GM18519 (cell line): ENCODE measurements around the gene DNM3.

Source experiments
- ATAC-seq: cut with Tn5 transposase; IDR thresholded peaks from one replicate; pipeline ENCODE4 v1.9.1; 2021; ENCODE audit warnings: mild to moderate bottlenecking, moderate library complexity; ENCODE audit not compliant: unreplicated experiment, low FRiP score

Gene DNM3

DNA sequence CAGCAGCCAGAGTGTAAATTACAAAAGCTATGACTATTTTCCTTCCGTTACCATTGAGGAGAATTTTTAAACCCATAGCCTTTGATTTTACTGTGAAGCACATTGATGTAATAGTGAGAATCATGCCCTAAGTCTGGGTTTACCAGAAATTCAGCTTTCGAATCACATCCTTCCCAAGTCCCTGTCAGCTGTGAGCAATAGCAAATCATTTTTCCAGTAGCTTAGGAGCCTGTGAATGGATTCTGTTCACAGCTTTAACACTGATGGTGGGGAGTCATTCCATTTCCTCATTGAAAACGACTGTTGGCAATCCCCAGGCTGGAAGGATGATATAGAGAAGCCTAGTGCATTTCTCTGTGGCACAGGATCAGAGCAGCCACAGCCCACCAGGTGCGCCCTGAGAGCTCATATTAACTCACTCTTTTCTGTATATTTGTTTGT, 497.0 kb downstream of the DNM3 start:
- no peak for ATAC-seq

DNA sequence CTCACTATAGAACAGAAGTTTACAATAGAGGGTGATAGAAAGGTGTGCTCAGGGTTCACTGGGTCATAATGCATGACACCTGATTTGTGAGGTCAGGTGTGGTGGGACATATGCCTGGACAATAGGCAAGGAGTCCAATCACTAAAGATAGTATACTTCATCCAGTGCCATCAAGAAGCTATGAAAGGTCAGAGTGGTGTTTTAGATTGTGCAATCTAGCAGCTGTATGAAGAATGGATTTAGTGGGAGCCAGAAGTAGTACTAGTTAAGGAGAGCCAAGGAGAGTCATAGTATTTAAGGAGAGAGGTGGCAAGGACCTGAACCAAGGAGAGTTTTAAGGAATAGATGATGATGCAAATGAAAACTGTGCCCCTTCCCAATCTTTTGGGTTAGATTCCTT, 498.5 kb downstream of the DNM3 start:
- no peak for ATAC-seq

DNA sequence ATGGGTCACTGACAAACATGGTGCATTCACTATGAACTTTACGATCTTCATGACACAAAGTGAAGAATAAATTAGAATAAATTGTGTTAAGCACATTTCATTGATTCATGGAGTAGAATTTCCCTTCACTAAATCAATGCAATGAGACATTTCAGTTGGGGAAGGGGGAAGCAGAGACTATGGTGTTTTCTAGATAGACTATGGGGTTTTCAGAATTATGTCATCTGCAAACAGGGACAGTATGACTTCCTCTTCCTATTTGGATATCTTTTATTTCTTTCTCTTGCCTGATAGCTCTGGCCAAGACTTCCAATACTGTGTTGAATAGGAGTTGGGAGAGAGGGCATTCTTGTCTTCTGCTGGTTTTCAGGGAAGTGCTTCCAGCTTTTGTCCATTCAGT, 499.2 kb downstream of the DNM3 start:
- no peak for ATAC-seq

DNA sequence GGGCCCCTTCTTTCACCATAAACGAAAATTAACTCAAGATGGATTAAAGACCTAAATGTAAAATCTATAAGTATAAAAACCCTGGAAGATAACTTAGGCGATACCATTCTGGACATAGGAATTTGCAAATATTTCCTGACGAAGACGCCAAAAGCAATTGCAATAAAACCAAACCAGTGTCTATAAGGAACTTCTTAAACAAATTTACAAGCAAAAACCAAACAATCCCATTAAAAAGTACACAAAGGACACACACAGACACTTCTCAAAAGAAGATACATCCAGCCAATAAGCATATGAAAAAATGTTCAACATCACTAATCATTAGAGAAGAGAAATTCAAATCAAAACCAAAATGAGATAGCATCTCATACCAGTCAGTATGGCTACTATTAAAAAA, 500.4 kb downstream of the DNM3 start:
- no peak for ATAC-seq

DNA sequence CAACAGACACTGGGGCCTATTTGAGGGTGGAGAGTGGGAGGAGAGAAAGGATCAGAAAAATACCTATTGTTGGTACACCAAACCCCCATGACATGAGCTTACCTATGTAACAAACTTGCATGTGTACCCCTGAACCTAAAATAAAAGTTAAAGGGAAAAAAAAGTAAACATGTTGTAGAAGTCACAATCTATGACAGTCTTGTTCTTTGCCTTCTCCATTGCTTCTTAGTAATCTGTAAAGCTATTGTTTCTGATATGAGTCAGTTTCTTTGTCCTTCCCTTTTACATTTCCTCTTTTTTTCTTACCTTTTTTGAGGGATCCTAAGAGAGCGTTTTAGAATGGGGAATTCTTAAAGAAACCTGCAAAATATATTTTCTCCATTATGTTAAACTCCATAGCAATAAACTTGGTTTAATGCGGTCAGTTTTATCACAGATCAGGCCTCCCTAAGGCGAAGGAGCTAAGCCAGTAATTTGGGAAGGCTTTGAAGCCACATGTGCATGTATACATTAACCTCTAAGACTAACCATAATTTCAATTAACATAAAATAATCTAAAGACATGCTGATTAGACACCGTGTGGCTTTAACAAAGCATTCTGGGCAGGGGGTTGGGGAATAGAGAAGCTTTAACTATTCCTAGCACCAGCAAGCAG, 501.4 kb downstream of the DNM3 start:
- ATAC-seq, result peak; percentile 38

DNA sequence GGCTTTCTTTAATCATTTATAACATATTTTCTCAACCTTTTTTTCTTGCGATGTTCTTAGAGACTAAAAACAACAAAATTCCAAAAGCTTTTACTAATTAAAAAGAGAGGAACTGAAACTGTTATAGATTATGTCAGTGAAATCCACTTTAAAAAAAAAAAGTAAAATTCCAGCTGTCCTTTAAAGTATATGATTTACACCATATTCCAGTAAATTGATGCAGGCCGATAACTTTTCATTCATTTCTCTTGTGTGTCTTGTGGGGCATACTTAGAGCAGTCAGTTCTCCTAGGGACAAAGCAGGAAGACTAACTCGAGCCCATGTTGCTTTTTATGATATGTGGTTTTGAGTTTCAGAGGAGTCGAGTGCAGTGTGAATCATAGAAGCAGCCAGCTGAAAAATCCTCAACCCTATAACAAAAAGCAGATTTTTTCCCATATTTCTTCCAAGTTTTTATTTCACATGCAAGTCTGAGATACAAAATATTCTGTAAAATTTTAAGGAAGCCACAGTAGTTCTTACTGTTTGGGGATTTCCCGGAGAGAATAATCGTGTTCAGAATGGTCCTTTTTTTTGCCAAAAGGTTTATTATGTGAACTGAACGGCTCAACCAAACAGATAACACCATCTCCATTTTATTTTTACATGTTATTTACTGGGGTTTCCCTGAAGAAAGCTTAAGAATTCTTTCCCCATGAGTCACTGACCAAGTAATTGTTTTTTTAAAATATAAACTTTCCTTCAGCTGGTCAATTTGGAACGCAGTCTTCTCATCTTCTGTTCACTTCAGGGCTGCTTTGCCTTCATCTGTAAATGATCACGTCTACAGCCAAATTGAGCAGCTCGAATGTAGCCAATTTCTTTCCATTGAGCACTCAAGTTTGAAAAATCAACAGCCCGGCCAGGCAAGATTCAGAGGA, 502.2 kb downstream of the DNM3 start:
- no peak for ATAC-seq

DNA sequence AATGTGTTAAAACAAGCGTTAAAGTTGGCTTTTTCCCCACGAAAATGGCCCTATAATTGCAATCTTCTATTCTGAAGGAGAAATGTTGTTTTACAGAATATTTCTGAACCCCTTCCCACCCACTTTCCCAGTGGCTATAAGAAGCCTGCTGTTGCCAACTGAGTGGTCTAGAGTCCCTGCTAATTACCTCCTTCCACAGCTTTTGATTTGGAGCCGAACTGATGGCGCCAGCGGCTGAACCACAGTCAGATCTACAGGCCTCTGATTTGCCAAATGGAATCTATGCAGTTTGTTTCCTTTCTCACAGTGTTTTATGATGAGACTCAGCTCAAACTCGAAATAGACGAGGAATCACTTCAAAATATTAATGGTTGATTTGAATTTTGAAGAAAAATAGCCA, 503.1 kb downstream of the DNM3 start:
- no peak for ATAC-seq

DNA sequence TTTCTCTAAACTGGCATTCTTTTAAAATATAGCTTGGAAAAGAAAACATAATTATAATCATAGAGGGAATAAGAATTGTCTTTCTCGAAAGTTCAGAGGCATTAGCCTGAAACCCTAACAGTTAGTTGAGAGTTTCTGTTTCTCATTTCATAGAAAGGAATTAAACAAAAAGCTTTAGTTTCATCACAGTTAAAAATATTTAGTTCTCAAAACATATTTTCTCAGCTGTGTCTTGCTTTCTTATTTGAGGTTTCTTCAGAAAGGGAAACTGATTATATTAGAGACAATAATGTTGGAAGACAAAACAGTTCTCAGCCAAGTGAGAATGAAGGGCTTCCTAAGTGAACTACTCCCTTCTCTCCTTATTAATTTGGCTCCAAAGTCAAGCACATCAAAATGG, 503.8 kb downstream of the DNM3 start:
- ATAC-seq, result no peak

DNA sequence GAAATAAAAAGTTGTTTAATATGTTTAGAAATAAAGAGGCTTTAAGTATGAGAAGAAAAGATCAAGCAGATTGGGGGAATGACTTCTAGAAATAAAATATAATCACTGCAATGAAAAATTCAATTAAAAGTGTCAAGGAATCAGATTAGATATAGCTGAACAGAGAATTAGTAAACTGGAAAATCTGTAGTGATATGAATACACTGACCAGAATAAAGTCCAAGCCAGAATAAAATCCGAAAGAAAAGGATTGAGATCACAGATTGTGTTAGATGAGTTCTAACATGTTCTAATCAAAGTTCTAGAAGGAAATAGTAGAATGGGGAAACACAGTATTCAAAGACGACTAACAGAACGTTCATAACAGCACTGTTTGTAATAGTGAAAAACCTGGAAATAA, 506.1 kb downstream of the DNM3 start:
- no peak for ATAC-seq

DNA sequence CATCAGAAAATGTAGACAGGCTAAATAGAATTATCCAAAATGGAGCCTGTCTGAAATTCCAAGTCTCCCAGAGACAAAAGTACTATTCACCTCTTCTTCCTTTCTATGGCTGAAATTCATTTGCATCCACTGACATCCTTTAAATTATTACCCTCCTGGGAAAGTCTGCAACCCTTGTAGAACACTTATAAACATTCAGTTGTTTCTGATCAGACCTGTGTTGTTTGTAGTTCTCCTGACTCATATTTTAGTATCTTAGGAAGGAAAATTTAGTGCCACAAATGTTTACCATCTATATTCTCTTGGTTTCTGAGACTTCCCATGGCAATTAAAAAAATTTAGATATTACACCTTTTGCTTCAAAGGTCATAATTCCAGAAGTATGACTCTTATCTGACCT, 509.6 kb downstream of the DNM3 start:
- no peak for ATAC-seq

DNA sequence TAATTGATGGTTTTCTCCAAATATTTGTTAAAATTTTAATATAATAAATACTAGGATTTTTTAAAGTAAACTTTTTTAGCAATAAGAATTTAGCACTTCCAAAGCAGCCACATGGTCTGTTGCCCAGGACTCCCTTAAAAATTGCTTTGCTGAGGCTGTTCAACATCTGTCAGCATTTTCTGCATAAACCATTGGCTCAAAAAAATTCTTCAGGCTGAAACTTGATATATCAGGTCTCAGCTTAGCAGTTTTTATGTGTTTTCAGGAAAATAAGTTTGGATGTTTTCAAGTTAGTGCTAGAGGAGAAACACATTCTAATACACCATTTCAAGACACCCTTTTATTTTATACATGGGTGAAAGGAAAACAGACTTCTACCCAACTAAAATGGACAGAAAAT, 510.0 kb downstream of the DNM3 start:
- ATAC-seq, result no peak

DNA sequence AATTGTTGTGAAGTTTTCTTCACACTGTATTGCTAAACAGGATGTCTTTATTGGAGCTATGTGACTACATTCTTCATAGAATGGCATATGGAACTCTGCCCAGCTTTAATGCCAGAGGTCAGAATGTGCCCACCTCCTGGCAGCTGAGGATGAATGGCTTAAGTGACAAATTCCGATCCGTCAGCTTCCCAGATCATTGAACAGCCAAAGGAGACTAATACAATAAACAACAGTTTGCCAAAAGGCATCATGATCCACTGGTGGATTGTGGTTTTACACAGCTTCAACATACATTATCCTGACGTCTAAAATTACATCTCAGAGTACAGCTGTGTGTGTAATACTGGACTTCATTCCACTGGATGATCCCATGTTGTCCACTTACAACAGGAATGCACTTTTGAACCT, 510.5 kb downstream of the DNM3 start:
- ATAC-seq, result no peak

DNA sequence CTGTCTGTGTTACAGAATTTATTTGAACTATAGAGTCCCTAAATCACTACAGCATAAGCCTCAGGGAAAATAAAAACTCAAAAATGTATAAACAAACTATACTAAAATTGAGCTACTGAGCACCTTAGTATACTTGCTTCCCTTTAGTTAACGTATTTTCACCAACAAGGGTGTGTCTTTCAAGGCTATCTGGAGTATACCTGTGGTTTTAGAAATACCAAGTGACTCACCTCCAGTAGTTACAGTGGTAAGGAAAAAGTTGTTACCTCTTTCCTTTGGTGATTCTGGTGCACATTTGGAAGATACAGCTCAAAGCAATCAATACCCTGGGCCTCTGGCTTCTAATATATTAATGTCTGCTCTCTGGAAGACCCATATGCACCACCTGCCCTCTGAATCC, 511.1 kb downstream of the DNM3 start:
- no peak for ATAC-seq

DNA sequence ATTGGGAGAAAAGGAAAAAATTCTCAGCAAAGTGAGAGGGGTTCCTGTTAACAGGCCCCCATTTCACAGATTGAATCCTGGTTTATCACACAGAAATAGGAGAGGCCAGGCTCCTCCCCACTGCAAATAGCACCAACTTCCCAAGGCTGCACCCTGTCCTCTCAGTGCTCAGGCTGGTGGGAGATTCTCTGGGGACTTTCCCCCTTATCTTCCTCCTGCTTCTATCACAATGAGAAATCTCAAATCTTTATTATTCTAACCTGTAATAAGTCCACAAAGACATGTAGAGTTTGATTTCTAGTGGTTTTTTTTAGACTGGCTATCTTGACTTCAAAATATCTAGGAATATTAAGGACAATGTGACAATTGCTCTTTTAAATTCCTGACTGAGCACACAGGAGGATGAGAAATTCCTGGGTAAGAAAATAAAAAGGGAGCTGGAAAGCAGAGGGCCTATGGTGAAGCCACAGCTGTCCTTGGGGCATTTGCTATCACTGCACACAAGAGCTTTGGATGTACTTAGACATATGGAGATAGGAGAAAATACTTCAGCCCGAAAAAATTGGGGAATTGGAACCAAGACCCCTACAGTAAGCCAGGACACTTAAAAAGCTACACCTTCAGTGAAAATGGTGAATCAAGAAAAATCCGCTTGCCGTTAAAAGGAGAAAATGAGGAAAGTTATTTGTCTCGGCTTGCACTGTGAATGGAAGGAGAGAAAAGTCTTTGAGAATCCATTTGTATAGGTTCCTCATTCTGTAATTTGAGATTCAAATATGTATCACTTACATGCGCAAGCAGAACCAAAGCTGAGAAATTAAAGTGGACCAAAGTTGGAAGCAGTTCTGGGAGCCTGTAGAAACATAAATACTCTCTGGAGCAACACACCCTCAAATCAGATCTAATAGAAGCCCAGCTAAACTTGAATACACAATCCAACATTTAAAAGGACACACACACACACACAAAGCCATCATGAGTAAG, 513.3 kb downstream of the DNM3 start:
- no peak for ATAC-seq

DNA sequence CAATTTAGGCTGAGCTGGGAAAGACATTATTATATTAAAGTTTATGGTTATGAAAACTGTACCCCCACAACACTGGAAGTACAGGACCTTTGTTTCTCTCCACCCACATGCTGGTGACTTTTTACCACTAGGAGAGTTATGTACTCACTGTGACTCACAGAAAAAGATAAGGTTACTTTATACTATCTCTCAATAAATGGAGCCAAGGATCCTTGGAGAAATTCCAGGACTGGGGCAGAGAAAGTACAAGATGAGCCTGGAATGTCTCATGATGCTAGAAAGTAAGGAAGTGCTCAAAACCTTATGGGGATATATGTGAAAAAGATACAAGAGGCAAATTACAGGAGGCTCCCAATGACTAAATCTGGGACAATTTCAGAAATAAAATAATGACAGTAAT, 515.3 kb downstream of the DNM3 start:
- no peak for ATAC-seq

DNA sequence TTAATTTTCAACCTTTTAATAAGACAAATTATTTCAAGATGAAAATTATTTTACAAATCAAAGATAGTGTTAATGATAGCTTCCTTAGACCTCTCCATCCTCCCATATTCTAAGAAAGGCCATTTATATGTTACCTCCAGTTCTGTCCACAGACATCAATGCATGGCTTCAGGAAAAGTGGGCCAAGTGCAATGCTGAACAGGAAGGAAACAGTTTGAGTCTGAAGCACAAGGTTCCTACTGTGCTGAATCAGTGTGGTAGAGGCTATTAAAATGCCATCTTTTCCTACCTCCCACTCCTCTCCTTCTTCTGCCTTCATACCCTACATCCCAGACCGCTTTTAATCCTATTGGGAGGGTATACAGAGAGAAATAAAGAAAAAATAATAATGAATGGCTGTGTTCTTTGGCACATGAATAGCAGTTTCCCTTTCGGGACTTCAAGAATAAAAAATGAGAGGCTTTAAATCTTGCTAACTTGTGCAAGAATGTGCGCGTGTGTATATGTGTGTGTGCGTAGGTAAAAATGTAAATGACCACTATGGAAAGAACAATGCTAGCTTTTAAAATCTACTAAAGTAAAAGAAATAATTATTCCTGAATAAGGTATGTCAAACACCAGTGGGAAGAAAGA, 516.6 kb downstream of the DNM3 start:
- ATAC-seq, result peak; percentile 0

DNA sequence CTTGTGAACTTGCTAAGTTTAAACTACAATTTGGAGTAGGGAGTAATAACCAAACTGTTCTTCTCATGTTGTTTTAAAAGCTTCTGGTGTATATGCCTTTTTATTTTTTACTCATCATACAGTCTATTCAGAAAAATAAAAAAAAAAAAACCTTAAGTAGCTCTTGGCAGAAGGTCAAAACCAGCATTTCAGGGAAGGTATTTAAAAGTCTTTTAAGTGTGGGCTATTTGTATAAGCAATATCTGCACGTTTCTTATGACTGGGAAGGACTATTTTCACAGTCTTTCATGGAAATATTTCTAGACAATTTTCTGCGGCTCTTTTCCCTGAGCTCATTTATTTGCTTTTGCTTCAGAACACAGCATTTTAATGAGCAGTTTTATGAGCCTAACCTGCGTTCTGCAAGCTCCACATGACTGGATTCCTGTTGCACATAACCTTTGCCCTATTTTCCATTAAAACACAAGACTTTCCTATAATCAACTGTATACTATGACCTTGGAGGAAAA, 518.2 kb downstream of the DNM3 start:
- no peak for ATAC-seq

DNA sequence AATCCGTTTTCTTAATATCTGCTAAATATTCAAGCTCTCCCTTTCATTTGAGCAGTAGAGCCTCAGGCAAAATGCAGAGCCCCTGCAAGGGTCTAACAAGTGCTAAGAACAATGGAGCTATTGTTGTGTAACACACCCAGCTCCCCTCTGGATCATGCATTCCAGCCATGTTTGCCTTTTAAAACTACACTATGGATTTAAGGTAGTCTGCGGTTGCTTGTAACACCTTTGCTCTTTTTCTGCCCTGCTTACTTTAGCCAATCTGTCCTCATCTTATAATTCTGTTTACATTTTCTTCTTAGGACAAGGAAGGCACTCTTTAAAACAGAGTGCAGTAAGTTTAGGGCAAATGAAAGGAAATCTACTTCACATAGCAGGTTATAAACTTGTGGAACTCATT, 519.2 kb downstream of the DNM3 start:
- ATAC-seq, result no peak

DNA sequence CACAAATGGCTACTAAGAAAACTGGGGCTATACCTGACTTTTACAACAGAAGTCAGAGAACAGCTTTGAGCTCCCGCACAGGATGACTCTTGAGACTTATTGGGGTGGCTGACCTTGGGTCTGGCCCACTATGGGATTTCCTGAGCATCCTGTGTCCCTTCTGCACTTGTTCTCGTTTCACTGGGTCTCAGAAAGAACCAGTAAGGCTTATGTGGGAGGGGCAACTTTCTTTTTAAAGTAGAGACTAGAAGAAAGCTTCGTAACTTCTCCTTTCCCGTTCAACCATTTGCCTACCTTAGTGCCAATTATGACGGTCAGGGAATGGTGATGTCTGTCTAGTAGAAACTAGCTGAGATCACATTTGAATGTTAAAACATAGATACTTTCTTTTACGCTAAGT, 519.7 kb downstream of the DNM3 start:
- ATAC-seq, result no peak

DNA sequence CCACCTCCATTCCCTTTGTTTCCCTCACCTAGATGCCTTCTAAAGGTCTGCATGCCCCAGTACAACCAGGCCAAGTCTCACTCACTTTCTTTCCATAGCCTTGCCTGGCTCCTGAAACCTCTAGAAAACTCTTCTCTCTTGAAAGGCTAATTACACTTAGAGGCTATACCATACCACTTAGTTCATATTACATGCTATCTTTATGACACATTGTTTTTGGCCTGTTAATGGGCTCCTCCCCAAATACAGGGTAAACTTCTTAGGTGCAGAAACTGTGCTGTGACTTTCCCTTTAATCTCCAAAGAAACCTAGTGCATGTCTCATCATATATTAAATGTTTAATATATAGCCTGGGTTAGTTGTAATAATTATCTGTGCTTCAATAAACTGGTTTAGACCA, 522.6 kb downstream of the DNM3 start:
- ATAC-seq, result no peak
